Mucosa of gallbladder (tissue), 1 donor: ENCODE measurements around the gene KIF1A. TPM values are rescaled to one million over a fixed set of nuclear protein-coding genes. Genes with fewer than 3 reads are reported as not detected.

ENCODE experiments used
- DNase-seq: peaks from one replicate; pipeline ENCODE4 v3.0.0-alpha.2; 2020; ENCODE audit warnings: low spot score
- total RNA-seq: library from RNA; stranded (reverse); gene quantifications from one replicate; pipeline ENCODE4 v1.2.1, GENCODE V29; 2021
- donor health status: DM: no; HTN: no; CAD: no.

The KIF1A gene
- total RNA-seq, 1 donor from 2014 or later, result 1.6 TPM

GRCh38 chr2:240803191-240803590 is 16.8 kb downstream of the KIF1A start:
- DNase-seq, result no peak

GRCh38 chr2:240799033-240799820 is 20.8 kb downstream of the KIF1A start:
- DNase-seq, result no peak

- no peak for DNase-seq
These were observed 21.6 kb downstream of the KIF1A start for GRCh38 chr2:240798327-240798905.

- no peak for DNase-seq
These were observed 22.1 kb downstream of the KIF1A start for GRCh38 chr2:240797914-240798313.

GRCh38 chr2:240797500-240797895 is 22.5 kb downstream of the KIF1A start:
- DNase-seq, result no peak

GRCh38 chr2:240796543-240797499 is 23.2 kb downstream of the KIF1A start:
- DNase-seq, result no peak

GRCh38 chr2:240795916-240796510 is 24.0 kb downstream of the KIF1A start:
- DNase-seq, result no peak

GRCh38 chr2:240795454-240795853 is 24.6 kb downstream of the KIF1A start:
- no peak for DNase-seq

- no peak for DNase-seq
These were observed 25.8 kb downstream of the KIF1A start for GRCh38 chr2:240794178-240794721.

- no peak for DNase-seq
These were observed 26.5 kb downstream of the KIF1A start for GRCh38 chr2:240793313-240794177.

- DNase-seq, result no peak
These were observed 27.2 kb downstream of the KIF1A start for GRCh38 chr2:240792629-240793312.

GRCh38 chr2:240791821-240792628 is 28.0 kb downstream of the KIF1A start:
- DNase-seq, result no peak

GRCh38 chr2:240791221-240791800 is 28.7 kb downstream of the KIF1A start:
- no peak for DNase-seq

- no peak for DNase-seq
These were observed 29.4 kb downstream of the KIF1A start for GRCh38 chr2:240790370-240791220.

- no peak for DNase-seq
These were observed 30.3 kb downstream of the KIF1A start for GRCh38 chr2:240789501-240790369.

GRCh38 chr2:240789051-240789453 is 31.0 kb downstream of the KIF1A start:
- no peak for DNase-seq

- DNase-seq, result no peak
These were observed 31.5 kb downstream of the KIF1A start for GRCh38 chr2:240788482-240788881.
